Measurements from ENCODE around the gene BIN1. TPM values are rescaled to one million over a fixed set of nuclear protein-coding genes. Genes with fewer than 3 reads are reported as not detected.

Gene BIN1
- total RNA-seq, 1 donor from 2014 or later, result 90.9 TPM

- no peak overlapping the region for H3K4me3 ChIP-seq (ENCODE audit: low read depth, low read length)
- TF ChIP-seq, protein P1, sequence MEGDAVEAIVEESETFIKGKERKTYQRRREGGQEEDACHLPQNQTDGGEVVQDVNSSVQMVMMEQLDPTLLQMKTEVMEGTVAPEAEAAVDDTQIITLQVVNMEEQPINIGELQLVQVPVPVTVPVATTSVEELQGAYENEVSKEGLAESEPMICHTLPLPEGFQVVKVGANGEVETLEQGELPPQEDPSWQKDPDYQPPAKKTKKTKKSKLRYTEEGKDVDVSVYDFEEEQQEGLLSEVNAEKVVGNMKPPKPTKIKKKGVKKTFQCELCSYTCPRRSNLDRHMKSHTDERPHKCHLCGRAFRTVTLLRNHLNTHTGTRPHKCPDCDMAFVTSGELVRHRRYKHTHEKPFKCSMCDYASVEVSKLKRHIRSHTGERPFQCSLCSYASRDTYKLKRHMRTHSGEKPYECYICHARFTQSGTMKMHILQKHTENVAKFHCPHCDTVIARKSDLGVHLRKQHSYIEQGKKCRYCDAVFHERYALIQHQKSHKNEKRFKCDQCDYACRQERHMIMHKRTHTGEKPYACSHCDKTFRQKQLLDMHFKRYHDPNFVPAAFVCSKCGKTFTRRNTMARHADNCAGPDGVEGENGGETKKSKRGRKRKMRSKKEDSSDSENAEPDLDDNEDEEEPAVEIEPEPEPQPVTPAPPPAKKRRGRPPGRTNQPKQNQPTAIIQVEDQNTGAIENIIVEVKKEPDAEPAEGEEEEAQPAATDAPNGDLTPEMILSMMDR (IDR thresholded peaks at IDR 0.05; ENCODE audit: insufficient read depth, low read length, poor library complexity, severe bottlenecking), result no peak
- no peaks in the 10 kb centered on the region for H3K27me3 ChIP-seq (ENCODE audit: control insufficient read depth, insufficient read depth, low read length)
- no peak for DNase-seq (ENCODE audit: low read depth)
- peaks cover 1% of the 10 kb centered on the region for H3K36me3 ChIP-seq (ENCODE audit: control insufficient read depth, insufficient read depth, low read length)
Measured at GRCh38 chr2:127051116-127052056, 55.6 kb downstream of the BIN1 start.

DNA sequence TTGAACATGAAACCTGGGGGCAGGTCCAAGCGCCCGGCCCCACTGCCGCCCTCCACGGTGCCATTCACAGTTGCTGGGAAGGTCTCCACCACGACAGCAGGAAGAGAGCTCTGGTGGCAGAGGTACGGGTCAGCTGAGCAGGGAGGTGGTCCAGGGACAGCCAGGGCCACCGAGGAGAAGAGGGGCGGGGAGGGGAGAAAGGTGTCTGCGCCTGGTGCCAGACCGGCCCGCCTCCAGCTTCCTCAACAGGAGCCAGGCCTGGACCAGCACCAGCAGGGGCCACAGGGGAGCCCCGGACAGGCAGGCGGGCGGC lies 56.2 kb downstream of the BIN1 start:
- Histone ChIP-seq H3K4me3 (ENCODE audit: low read depth, low read length) (no peak overlapping the region), H3K36me3 (ENCODE audit: control insufficient read depth, insufficient read depth, low read length) (peaks cover 1% of the 10 kb centered on the region), H3K27me3 (ENCODE audit: control insufficient read depth, insufficient read depth, low read length) (peaks cover 2% of the 10 kb centered on the region)
- DNase-seq (ENCODE audit: low read depth), result no peak
- TF ChIP-seq, protein P1 (IDR thresholded peaks at IDR 0.05; ENCODE audit: insufficient read depth, low read length, poor library complexity, severe bottlenecking), result no peak

- Histone ChIP-seq H3K27me3 (ENCODE audit: control insufficient read depth, insufficient read depth, low read length) (peaks cover 2% of the 10 kb centered on the region), H3K36me3 (ENCODE audit: control insufficient read depth, insufficient read depth, low read length) (peaks cover 1% of the 10 kb centered on the region), H3K4me3 (ENCODE audit: low read depth, low read length) (no peak overlapping the region)
- TF ChIP-seq, protein P1 (IDR thresholded peaks at IDR 0.05; ENCODE audit: insufficient read depth, low read length, poor library complexity, severe bottlenecking), result peak; percentile 93
- DNase-seq (ENCODE audit: low read depth), result no peak
Measured at GRCh38 chr2:127049927-127050802, 56.8 kb downstream of the BIN1 start.

GRCh38 chr2:127048969-127049897 lies 57.7 kb downstream of the BIN1 start:
- Histone ChIP-seq H3K36me3 (ENCODE audit: control insufficient read depth, insufficient read depth, low read length) (peaks cover 1% of the 10 kb centered on the region), H3K4me3 (ENCODE audit: low read depth, low read length) (no peak overlapping the region), H3K27me3 (ENCODE audit: control insufficient read depth, insufficient read depth, low read length) (peaks cover 2% of the 10 kb centered on the region)
- TF ChIP-seq, protein P1 (IDR thresholded peaks at IDR 0.05; ENCODE audit: insufficient read depth, low read length, poor library complexity, severe bottlenecking), result no peak
- DNase-seq (ENCODE audit: low read depth), result no peak

DNA sequence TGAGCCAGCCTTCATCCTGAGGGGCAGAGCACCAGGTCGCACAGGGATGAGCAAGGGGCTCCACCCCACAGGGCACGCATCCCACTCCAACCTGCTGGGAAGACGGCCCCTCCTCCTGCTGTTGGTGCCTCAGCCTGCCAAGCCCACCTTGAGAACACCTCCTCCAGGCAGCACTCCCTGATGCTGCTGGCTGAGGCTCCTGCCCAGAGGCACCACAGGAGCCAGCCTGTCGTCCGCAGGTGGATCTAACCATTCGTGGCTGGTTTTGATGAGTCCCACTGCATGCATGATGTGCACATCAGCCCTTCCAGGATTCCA lies 58.4 kb downstream of the BIN1 start:
- DNase-seq (ENCODE audit: low read depth), result no peak
- TF ChIP-seq, protein P1 (IDR thresholded peaks at IDR 0.05; ENCODE audit: insufficient read depth, low read length, poor library complexity, severe bottlenecking), result no peak
- Histone ChIP-seq H3K36me3 (ENCODE audit: control insufficient read depth, insufficient read depth, low read length) (peaks cover 1% of the 10 kb centered on the region), H3K27me3 (ENCODE audit: control insufficient read depth, insufficient read depth, low read length) (peaks cover 2% of the 10 kb centered on the region), H3K4me3 (ENCODE audit: low read depth, low read length) (no peak overlapping the region)

All from kidney epithelial cell (primary cell).